GM12801 (cell line): Measurements from ENCODE around the gene SMYD1.

Source experiments
- CTCF ChIP-seq: IDR thresholded peaks from one replicate; pipeline ENCODE4 v1.5.1; 2011; ENCODE audit warnings: control low read depth; ENCODE audit not compliant: insufficient read length; ENCODE audit errors: extremely low read depth

SMYD1 gene

DNA sequence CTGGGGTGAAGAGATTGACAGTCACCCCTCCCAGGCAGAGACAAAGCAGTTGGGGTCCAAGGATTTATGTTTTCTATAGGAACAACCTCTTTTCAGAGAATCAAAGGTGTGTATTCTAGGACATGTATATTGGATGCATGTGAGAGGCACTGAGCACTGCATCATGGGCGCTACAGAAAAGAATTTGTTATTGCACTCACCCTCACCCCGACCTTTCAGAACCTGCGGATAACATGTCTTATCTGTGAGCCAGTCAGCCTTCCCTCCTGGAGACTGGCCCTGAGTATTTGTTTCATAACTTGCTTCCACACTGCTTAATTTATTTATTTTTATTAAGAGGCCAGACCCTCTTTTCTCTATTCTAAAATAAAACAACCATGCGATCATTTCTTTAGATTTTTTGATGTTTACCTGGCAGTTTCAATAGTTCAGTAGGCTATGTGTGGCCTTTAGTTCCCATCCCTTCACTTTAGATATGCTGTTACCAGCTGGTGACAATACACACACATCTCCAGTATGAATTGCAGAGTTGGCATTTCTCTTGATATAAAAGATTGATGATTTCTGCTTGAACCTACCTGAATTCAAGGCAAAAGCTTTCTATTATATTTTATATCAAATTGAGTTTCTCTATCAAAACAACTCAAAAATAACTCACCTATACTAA lies 30.4 kb downstream of the SMYD1 start:
- no peak for TF ChIP-seq CTCF

GRCh38 chr2:88098558-88098900 lies 30.9 kb downstream of the SMYD1 start:
- no peak for TF ChIP-seq CTCF

- no peak for TF ChIP-seq CTCF
Measured at GRCh38 chr2:88099798-88100488, 32.3 kb downstream of the SMYD1 start.

GRCh38 chr2:88100489-88100858 lies 32.8 kb downstream of the SMYD1 start:
- TF ChIP-seq CTCF: no peak

DNA sequence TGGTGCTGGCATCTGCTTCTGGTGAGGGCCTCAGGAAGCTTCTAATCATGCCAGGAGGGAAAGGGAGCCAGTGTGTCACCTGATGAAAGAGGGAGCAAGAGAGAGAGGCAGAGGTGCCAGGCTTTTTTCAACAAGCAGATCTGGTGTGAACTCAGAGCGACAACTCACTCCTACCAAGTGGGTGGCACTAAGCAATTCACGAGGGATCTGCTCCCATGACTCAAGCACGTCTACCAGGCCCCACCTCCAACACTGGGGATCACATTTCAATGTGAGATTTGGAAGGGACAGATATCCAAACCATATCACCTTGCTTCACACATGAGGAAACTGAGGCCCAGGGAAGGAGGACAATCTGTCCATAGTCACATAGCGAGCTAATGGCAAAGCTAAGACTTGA lies 41.2 kb downstream of the SMYD1 start:
- no peak for TF ChIP-seq CTCF

- TF ChIP-seq CTCF: no peak
Measured at GRCh38 chr2:88110830-88111229, 43.2 kb downstream of the SMYD1 start.

DNA sequence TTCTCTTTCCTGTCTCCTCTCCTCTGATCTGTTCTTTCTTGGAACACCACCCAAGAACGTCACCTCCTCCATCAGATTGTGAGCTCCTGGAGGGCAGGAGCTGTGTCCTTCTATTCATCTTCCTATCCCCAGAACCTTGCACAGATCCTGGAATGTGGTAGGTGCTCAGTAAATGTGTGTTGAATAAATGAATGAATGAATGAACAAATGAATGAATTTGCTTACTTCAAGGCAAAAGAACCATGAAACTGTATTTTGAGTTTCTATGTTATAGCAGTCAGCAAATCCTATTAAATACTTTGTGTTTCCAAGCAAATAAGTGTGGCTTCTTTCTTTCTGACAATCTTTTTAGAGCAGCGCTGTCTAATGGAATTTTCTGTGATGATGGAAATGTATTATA lies 45.4 kb downstream of the SMYD1 start:
- no peak for TF ChIP-seq CTCF
